Non-pigmented ciliary epithelial cell (primary cell): ENCODE measurements around the gene AKAP13.

ENCODE experiments used
- DNase-seq: peaks from one replicate; pipeline ENCODE4 v3.0.0-alpha.2; 2010; ENCODE audit warnings: low read depth

Gene AKAP13

GRCh38 chr15:85667491-85668424, 287.4 kb downstream of the AKAP13 start:
- peak; percentile 99 for DNase-seq

DNA sequence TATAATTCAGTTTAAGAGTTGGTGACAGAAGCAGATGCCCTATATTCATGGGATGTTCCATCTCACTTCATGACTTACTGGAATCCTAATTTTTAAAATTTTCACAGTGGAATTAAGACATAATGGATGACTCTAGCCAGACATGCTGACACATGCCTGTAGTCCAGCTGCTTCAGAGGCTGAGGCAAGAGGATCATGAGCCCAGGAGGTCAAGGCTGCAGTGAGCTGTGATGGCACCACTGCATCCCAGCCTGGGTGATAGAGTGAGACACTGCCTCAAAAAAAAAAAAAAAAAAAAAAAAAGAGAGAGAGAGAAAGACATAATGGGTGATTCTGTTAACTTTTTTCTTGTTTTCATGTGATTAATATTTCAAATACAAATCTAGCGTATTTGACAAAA, 290.8 kb downstream of the AKAP13 start:
- DNase-seq: no peak

- no peak for DNase-seq
Measured at GRCh38 chr15:85672332-85673084, 292.1 kb downstream of the AKAP13 start.

GRCh38 chr15:85673326-85673725, 292.9 kb downstream of the AKAP13 start:
- DNase-seq: no peak

GRCh38 chr15:85676342-85677098, 296.1 kb downstream of the AKAP13 start:
- DNase-seq: no peak

DNA sequence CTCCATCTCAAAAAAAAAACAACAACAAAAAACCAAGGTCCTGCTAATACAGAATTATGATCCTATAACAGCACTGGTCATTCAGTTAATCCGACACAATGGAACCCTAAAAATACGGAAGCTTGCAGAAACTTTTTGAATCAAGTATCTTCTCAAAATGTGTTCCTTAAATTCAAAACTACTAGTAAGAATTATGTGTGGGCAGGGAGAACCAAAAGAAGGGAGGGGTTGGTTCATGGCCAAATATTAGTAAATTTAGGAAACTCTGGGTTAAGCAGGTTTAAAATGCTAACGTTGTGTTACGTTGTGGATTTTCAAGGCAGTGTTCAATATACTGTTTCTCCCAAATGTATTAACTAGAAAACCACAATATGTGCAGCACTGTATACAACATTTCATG, 298.8 kb downstream of the AKAP13 start:
- no peak for DNase-seq

GRCh38 chr15:85681386-85681785, 301.0 kb downstream of the AKAP13 start:
- DNase-seq: no peak

GRCh38 chr15:85684174-85684710, 303.8 kb downstream of the AKAP13 start:
- no peak for DNase-seq

DNA sequence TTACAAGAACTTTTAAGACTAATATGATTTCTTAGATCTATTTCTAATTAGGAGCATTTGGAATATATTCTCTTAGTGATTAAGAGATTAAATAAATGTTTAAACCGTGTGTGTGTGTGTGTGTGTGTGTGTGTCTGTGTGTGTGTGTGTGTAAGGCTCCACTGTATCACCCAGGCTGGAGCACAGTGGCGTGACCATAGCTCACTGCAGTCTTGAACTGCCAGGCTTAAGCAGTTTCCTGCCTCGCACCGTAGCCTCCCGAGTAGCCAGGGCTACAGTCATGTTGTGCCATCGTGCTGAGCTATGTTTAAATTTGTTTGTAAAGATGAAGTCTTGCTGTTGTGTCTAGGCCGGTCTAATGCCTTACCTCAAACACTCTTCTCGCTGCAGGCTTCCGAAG, 305.0 kb downstream of the AKAP13 start:
- DNase-seq: no peak

DNA sequence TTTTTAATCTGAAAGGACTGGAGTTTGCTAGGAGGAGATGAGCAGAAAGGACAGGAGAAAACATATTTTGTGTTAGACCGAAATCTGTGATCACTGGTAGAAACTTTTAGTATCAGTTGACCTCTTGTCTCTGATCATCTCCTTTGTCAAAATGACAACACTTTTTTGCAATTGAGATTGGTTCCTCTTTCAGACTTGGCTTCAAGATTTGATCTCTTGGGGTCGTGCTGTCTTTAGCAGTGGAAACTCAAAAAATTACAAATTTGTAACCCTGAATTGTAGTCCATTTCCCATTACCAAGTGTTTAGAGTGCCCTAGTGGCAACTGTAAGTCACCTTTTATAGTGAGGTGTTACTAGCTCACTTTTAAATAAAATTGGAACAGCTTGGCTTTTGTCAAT, 306.9 kb downstream of the AKAP13 start:
- no peak for DNase-seq

DNA sequence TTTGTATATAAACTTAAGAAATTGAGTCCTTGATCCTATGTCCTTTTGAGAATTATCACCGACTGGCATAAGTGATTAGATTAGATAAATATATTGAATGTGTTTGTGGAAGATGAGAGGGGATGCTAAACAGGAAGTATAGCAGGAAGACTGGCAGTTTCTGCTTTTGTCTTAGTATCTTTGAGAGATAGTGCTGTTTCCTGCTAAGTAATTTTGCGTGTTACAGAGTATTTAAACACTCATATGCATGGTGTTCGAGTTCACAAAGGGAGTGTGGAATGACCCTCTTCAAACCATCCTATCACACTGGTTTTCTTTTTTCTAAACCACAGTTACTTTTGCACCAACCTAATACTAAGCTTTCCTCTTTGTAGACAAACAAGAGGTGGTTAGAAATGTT, 308.3 kb downstream of the AKAP13 start:
- no peak for DNase-seq

GRCh38 chr15:85689729-85690128, 309.3 kb downstream of the AKAP13 start:
- DNase-seq: no peak

GRCh38 chr15:85690561-85691231, 310.3 kb downstream of the AKAP13 start:
- no peak for DNase-seq

- no peak for DNase-seq
Measured at GRCh38 chr15:85691350-85692240, 311.2 kb downstream of the AKAP13 start.

DNA sequence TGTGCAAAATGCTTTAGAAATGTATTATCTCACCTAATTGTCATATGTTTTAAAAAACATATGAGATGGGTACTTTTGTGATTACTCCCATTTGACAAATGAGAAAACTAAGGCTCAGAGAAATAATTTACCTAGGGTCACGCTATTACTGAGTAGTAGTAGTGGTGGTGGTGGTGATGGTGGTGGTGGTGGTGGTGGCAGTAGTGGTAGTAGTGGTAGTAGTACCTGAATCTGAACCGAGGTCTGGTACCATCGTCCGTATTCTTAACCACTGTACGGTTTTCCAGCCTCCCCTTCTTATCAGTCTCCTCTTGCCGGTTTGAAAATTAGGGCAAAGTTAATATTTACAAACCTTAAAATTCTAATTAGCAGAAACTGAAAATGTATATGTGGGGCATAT, 311.9 kb downstream of the AKAP13 start:
- DNase-seq: no peak

DNA sequence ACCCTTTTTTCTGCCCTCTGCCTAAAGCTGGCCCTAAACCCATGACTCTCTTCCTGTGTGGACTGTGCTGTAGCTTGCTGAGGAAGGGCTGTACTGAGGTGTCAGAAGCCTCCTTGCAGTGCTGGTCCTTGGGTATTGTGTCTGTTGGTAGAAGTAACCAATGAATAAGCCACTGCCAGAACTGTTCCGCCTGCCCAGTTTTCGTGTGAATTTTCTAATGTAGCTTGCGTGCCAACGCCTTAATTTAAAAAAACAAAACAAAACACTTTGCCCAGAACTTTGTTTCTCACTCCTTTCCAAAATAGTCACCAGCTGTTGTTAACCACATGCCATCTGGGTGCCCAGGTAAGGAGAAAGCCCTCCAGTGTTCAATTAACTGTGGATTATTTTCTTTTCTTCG, 312.5 kb downstream of the AKAP13 start:
- DNase-seq: no peak

DNA sequence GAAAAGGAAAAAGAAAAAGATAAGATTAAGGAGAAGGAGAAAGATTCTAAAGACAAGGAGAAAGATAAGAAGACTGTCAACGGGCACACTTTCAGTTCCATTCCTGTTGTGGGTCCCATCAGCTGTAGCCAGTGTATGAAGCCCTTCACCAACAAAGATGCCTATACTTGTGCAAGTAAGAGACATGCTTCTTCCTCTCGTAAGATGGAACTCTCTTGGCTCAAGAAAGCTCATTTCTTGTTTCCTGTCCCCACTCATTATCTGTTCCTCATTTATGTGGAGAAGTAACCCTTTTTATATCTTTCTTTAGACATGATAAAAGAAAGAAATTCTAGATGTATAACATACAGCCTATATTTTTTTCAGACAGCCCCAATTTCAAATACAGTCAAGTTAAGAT, 312.9 kb downstream of the AKAP13 start:
- no peak for DNase-seq

- DNase-seq: no peak
Measured at GRCh38 chr15:85694091-85694490, 313.7 kb downstream of the AKAP13 start.

DNA sequence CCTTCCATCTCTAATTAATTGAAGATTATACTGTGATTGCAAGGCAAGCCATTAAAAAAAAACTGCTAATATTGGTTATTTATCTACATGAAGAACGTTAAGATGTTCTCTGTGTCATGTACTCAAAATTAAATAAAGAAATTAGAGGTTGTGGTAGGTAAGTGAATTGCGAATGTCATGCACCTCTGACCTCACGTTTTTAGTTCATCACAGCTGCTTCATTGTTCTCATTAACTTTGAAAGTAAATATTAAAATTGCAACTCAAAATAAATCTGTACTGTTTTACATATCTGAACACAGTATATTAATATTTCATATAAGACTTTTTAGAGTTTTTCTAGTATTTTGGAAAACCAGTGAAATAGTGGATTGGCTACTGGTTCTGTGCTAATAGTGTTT, 320.4 kb downstream of the AKAP13 start:
- no peak for DNase-seq

DNA sequence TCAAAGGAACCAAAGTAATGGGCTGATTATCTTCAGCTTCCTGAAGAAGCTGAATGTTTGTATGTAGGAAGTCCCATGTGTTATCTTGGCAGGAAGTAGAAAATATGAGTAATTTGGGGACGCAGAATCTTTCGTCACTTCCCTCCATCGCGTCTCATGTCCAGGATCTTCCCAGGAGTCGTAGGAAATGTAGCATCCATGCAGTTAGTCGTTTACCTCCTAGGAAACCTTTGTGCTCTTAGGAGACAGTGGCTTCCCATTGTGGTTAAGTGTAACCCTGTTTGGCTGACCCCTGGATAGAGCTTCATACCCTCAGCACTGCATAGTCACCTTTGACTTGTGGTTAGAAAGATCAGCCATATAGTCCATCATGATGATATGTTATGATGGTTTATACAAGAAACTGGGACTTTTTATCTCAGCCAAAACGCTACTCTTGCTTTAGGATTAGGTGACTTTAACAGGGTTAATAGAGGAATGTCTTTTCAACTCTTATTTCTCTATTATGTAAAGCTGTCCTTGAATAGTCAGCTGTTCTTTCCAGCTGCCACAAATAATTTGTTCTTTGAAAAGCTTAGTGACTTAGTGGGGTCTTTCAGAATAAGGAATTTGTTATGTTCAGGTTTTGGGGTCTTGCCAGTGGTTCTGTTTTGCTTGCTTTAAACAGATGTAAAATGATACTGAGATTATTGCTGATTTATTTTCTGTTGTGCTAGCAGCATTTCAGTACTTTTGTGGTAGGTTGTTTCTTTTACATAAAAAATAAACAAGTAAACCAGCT, 322.1 kb downstream of the AKAP13 start:
- DNase-seq: no peak
